ENCODE results near the gene SBF2.

GRCh38 chr11:9806946-9807687 lies 486.9 kb downstream of the SBF2 start:
- TF ChIP-seq POLR2AphosphoS5 (IDR thresholded peaks at IDR 0.05) (no peak), CTCF (IDR thresholded peaks at IDR 0.05) (no peak), POLR2A (IDR thresholded peaks at IDR 0.05) (no peak)
